ENCODE measurements around the gene TMEM223.
"Not testable (repeated sequence)": the region's sequence is repeated elsewhere in the genome, so short reads cannot be mapped to it uniquely, and the experiment has no call there.

TMEM223 gene

DNA sequence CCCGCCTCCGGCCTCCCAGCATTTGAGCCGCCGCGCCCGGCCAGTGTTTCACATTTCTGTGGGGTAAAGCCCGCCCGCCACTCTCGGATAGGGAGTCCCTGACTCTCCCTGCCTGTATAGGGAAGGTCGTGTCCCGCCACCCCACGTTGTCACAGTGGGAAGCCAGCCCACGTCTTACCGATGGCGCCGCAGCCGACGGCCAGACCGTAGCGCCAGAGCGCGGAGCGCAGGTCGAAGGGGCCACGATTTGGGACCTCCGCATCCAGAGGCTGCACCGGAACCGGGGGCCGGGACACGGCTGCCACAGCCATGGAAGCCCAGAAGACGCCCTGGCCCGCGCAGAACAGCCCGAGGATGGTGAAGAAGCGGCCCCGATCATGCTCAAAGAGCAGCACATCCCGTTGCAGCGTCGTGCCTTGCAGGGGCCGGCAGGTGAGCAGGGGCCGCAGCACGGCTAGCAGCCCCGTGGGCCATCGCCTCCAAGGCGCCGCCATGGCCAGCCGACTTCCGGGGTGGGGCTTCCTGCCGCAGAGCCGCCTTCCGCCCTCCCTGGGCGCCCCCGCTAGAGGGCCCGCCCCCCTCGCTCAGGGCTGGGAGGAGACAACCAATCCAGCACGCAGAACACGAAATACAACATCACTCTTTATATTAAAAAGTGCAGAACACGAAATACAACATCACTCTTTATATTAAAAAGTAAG lies at the start of gene TMEM223:
Gene TMEM223 (minus strand): TSS at position 506 of the 701 bp plus-strand sequence. CDS start 12 bp downstream, at position 494.
- DNase-seq (ENCODE audit: low read depth in 2 of 2): peak; percentile 75 to 88

- DNase-seq (ENCODE audit: low read depth in 2 of 2): peak; percentile 71
Observed at GRCh38 chr11:62840721-62841360, 49.0 kb upstream of the TMEM223 start.

- peak; percentile 89 to 92 for DNase-seq (ENCODE audit: low read depth in 2 of 2)
Observed at GRCh38 chr11:62839050-62839945, 47.5 kb upstream of the TMEM223 start, which contains the start of gene WDR74. Gene WDR74, minus strand, starts transcription at chr11:62839590. Its CDS starts 20 bp downstream, at chr11:62839570.

DNA sequence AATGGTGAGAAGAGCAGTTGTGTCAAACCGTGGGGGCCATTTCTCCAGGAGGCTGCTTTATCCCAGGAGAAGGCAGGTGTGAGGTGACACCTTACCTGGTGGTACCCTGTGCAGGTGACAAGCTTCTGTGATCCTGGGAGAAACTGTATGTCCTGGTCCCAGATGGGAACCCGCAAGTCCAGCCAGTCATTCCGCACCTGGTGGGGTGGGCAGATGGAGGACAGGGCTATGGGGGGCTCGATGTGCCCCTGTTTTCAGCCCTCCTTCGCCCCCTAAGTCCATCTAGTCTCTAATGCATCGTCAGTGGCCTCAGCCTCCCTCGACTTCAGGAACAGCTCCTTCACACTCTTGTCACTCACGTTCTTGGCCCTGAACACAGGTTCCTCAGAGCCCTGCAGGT lies 43.5 kb upstream of the TMEM223 start:
- DNase-seq (ENCODE audit: low read depth in 2 of 2): no peak

- no peak for DNase-seq (ENCODE audit: low read depth in 2 of 2)
Observed at GRCh38 chr11:62832336-62833234, 40.8 kb upstream of the TMEM223 start, which contains the start of gene TEX54. Gene TEX54, minus strand, starts transcription at chr11:62832841.

GRCh38 chr11:62831520-62832335 lies 39.9 kb upstream of the TMEM223 start, which contains the start of gene STX5:
Gene STX5, minus strand, starts transcription at chr11:62832051. Its CDS starts 808 bp downstream, at chr11:62831243.
- peak; percentile 99 for DNase-seq (ENCODE audit: low read depth in 2 of 2)

DNA sequence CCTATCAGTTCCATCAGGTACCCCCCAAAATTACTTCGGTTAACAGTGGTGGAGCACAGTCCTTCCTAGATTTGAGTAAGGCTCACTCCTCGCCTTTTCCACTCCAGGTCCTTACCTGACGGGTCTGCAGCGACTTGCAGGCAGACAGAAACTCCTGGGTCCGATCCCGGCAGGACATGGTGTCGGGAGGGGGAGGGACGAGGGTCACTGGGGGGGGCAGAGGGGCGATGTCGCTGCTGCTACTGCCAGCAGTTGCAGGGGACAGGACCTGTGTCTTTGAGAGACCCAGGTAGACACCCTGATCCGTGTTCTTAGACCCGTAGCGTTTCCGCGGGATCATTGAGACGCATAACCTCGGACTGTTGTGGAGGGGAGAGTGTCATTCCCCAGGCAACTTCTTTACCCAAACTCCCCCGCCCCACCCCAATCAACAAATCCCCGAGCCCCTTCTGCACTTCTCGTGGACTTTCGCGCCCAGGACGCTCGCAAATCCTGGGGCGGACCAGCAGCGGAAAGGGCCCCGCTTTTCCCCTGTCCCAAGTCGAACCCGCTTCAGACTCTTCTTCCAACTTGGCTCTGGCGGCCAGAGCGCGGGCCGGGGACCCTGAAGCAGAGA lies 39.2 kb upstream of the TMEM223 start:
- DNase-seq (ENCODE audit: low read depth in 2 of 2): no peak

GRCh38 chr11:62828130-62828529 lies 36.3 kb upstream of the TMEM223 start:
- DNase-seq (ENCODE audit: low read depth in 2 of 2): not testable (repeated sequence)

GRCh38 chr11:62823677-62824076 lies 31.9 kb upstream of the TMEM223 start:
- DNase-seq (ENCODE audit: low read depth in 2 of 2): no peak

GRCh38 chr11:62817129-62817528 lies 25.3 kb upstream of the TMEM223 start:
- DNase-seq (ENCODE audit: low read depth in 2 of 2): no peak

GRCh38 chr11:62816557-62816956 lies 24.8 kb upstream of the TMEM223 start:
- no peak for DNase-seq (ENCODE audit: low read depth in 2 of 2)

- no peak for DNase-seq (ENCODE audit: low read depth in 2 of 2)
Observed at GRCh38 chr11:62811659-62812058, 19.9 kb upstream of the TMEM223 start.

DNA sequence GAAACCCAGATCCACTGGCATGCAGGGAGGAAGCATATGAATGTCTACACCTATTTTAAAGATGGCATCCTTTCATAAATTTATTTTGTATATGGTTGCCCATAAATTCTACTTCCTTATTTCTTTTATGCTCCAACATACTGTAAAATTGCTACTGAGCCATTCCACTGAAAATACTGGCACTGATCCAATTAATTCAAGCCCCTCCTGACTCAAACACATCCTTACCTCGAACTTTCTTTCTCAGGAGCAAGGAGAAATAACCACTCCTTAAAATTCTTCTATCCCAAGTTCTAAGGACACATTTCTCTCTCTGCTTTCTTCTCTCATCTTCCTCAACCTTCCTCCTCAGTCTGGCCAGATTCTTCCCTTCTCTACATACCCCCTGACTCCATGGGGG lies 18.9 kb upstream of the TMEM223 start:
- no peak for DNase-seq (ENCODE audit: low read depth in 2 of 2)

DNA sequence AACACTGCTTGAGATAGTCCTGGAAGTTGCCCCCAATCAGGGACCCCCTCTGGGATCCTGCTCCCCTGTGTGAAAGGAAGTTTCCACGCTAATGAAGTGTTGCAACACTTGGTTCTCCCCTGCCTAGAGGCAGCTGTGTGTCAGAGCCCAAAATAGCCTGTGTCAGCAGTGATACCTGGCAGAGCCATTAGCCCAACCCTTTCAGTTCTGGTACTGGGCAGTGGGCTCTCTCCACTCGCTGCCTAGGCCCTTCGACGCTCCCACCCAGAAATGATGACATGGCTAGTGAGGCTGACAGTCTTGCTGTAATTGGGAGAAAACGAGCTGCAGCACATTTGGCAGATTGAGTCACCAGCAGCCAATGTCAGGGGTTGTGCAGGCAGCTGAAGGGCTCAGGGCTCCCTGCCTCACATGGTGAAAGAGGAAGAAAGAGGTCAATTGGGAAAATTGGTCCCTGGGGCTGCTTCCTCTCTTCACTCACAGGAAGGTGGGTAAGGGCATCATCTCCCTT lies 14.9 kb upstream of the TMEM223 start:
- no peak for DNase-seq (ENCODE audit: low read depth in 2 of 2)

- DNase-seq (ENCODE audit: low read depth in 2 of 2): no peak
Observed at GRCh38 chr11:62805961-62806441, 14.2 kb upstream of the TMEM223 start.

GRCh38 chr11:62805076-62805892 lies 13.5 kb upstream of the TMEM223 start, which contains the start of gene NXF1:
Gene NXF1, minus strand, starts transcription at chr11:62805440. Its CDS starts 84 bp downstream, at chr11:62805356.
- peak; percentile 84 to 91 for DNase-seq (ENCODE audit: low read depth in 2 of 2)

DNA sequence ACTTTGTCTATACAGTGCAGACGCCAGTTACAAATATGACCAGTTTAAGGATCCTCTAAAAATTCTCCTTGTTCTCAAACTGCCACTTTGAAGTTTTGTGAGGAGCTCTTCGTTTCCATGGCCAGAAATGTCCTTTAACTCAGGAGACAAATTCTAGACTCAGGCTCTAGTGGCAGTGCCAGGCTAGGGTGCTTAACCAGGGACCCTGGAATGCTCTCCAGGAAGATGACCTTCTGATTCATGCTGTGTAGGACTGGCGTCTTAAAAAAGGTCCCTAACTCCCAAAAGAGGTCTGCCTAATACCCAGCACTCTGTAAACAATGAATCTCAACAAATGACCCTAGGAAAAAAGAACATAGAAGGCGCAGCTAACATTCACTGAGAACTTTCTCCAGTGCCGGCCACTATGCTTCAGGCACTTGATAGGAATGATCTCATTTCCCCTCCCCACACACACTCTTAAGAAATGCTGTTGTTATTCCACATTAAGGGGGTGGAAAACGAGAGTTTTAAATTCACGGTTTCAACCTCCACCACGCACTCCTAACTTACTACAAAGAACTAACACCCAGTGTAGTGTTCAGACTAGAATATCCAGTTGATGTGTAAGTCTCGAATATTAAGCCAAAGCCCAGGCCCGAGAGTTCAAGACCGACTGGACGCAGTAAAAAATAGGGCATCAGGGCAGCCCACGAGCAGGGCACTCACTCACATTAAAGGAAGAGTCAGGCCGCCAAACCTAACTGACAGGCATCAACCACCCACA lies 12.7 kb upstream of the TMEM223 start:
- DNase-seq (ENCODE audit: low read depth in 2 of 2): no peak
